Astrocyte (in vitro differentiated cells and primary cell): ENCODE results near the gene CD99. TPM values are rescaled to one million over a fixed set of nuclear protein-coding genes. Genes with fewer than 3 reads are reported as not detected.

ENCODE experiments used
- DNase-seq: peaks from one replicate; pipeline ENCODE4 v3.0.0-alpha.2; 2010; ENCODE audit warnings: low read depth
- FAIRE-seq: peaks from 2 replicates; lab custom pipeline; 2011; peaks lifted over from hg19 to GRCh38; lab: Jason Lieb, UNC
- H2AFZ ChIP-seq: 2 replicates; pipeline ENCODE4 v1.6.0; 2012; ENCODE audit warnings: low read depth, low read length, inconsistent platforms
- H3K27ac ChIP-seq: 2 replicates; pipeline ENCODE4 v1.5.1; 2011; ENCODE audit warnings: low read depth, low read length, inconsistent platforms
- H3K27me3 ChIP-seq: 2 replicates; pipeline ENCODE4 v1.6.0; 2011; ENCODE audit warnings: low read length, inconsistent platforms; ENCODE audit not compliant: insufficient read depth
- H3K36me3 ChIP-seq: 2 replicates; pipeline ENCODE4 v1.5.1; 2011; ENCODE audit warnings: low read length, inconsistent platforms; ENCODE audit not compliant: insufficient read depth
- H3K4me1 ChIP-seq: 2 replicates; pipeline ENCODE4 v1.5.1; 2011; ENCODE audit warnings: low read length, inconsistent platforms; ENCODE audit not compliant: insufficient read depth
- H3K4me2 ChIP-seq: 2 replicates; pipeline ENCODE4 v1.6.0; 2012; ENCODE audit warnings: low read length, inconsistent platforms
- H3K4me3 ChIP-seq: 2 replicates; pipeline ENCODE4 v1.5.1; 2011; ENCODE audit warnings: low read depth, mild to moderate bottlenecking, low read length, inconsistent platforms; ENCODE audit not compliant: insufficient read depth
- H3K79me2 ChIP-seq: 2 replicates; pipeline ENCODE4 v1.6.0; 2012; ENCODE audit warnings: mild to moderate bottlenecking, low read length, inconsistent platforms; ENCODE audit not compliant: insufficient read depth
- H3K9ac ChIP-seq: 2 replicates; pipeline ENCODE4 v1.6.0; 2012; ENCODE audit warnings: mild to moderate bottlenecking, low read length, inconsistent platforms
- H3K9me3 ChIP-seq: 2 replicates; pipeline ENCODE4 v1.5.1; 2012; ENCODE audit warnings: low read depth, mild to moderate bottlenecking, low read length, inconsistent platforms; ENCODE audit not compliant: insufficient read depth
- H4K20me1 ChIP-seq: 2 replicates; pipeline ENCODE4 v1.6.0; 2012; ENCODE audit warnings: low read length, inconsistent platforms; ENCODE audit not compliant: insufficient read depth
- H3K27ac Mint-ChIP-seq: one replicate; pipeline ENCODE4 v1.8.0; 2021; ENCODE audit warnings: mild to moderate bottlenecking, mixed read lengths; ENCODE audit not compliant: unreplicated experiment
- H3K27me3 Mint-ChIP-seq: one replicate; pipeline ENCODE4 v1.8.0; 2021; ENCODE audit warnings: low read depth, mixed read lengths; ENCODE audit not compliant: unreplicated experiment
- H3K36me3 Mint-ChIP-seq: one replicate; pipeline ENCODE4 v1.8.0; 2021; ENCODE audit warnings: low read depth, mixed read lengths; ENCODE audit not compliant: unreplicated experiment
- H3K4me1 Mint-ChIP-seq: one replicate; pipeline ENCODE4 v1.8.0; 2021; ENCODE audit warnings: low read depth, mixed read lengths; ENCODE audit not compliant: unreplicated experiment
- H3K4me3 Mint-ChIP-seq: one replicate; pipeline ENCODE4 v1.8.0; 2021; ENCODE audit warnings: mild to moderate bottlenecking, moderate library complexity, mixed read lengths; ENCODE audit not compliant: unreplicated experiment
- H3K9me3 Mint-ChIP-seq: one replicate; pipeline ENCODE4 v1.8.0; 2021; ENCODE audit warnings: mild to moderate bottlenecking, mixed read lengths; ENCODE audit not compliant: unreplicated experiment
- EZH2 ChIP-seq: IDR thresholded peaks from 2 replicates; pipeline ENCODE4 v1.6.1; 2012; ENCODE audit warnings: mild to moderate bottlenecking, low read length, inconsistent platforms; ENCODE audit not compliant: insufficient read depth
- total RNA-seq: library from RNA; stranded (reverse); gene quantifications from 2 replicates; pipeline ENCODE4 v1.2.1, GENCODE V29; 2021
- TF ChIP-seq, protein P1 (sequence below): IDR thresholded peaks from 2 replicates; pipeline ENCODE4 v1.5.1; 2011; ENCODE audit warnings: low read depth, mild to moderate bottlenecking, inconsistent platforms, low read length, moderate library complexity; ENCODE audit not compliant: insufficient read depth

Gene CD99
- total RNA-seq, 1 donor from 2014 or later, result 448 TPM

- no peak for FAIRE-seq
- peaks cover 17% of the 10 kb centered on the region for H3K4me1 Mint-ChIP-seq
- H3K27me3 ChIP-seq, result no peaks in the 10 kb centered on the region
- no peak overlapping the region for H3K27ac ChIP-seq
- H3K4me1 ChIP-seq, result peaks cover 47% of the 10 kb centered on the region
- H4K20me1 ChIP-seq, result peaks cover 88% of the 10 kb centered on the region
- H3K4me2 ChIP-seq, result no peak overlapping the region
- H3K27me3 Mint-ChIP-seq, result no peaks in the 10 kb centered on the region
- H2AFZ ChIP-seq, result no peak overlapping the region
- no peak for DNase-seq
- peaks cover 95% of the 10 kb centered on the region for H3K79me2 ChIP-seq
- H3K36me3 ChIP-seq, result peaks cover under 1% of the 10 kb centered on the region
- no peak overlapping the region for H3K4me3 ChIP-seq
- H3K9ac ChIP-seq, result no peak overlapping the region
- no peak overlapping the region for H3K4me3 Mint-ChIP-seq
- no peaks in the 10 kb centered on the region for H3K9me3 ChIP-seq
- H3K27ac Mint-ChIP-seq, result no peak overlapping the region
- H3K9me3 Mint-ChIP-seq, result peaks cover 3% of the 10 kb centered on the region
- no peak for TF ChIP-seq EZH2
- TF ChIP-seq, protein P1, sequence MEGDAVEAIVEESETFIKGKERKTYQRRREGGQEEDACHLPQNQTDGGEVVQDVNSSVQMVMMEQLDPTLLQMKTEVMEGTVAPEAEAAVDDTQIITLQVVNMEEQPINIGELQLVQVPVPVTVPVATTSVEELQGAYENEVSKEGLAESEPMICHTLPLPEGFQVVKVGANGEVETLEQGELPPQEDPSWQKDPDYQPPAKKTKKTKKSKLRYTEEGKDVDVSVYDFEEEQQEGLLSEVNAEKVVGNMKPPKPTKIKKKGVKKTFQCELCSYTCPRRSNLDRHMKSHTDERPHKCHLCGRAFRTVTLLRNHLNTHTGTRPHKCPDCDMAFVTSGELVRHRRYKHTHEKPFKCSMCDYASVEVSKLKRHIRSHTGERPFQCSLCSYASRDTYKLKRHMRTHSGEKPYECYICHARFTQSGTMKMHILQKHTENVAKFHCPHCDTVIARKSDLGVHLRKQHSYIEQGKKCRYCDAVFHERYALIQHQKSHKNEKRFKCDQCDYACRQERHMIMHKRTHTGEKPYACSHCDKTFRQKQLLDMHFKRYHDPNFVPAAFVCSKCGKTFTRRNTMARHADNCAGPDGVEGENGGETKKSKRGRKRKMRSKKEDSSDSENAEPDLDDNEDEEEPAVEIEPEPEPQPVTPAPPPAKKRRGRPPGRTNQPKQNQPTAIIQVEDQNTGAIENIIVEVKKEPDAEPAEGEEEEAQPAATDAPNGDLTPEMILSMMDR, result no peak
- H3K36me3 Mint-ChIP-seq, result peaks cover 25% of the 10 kb centered on the region
Observed at GRCh38 chrX:2699959-2700358, 8.9 kb downstream of the CD99 start.

DNA sequence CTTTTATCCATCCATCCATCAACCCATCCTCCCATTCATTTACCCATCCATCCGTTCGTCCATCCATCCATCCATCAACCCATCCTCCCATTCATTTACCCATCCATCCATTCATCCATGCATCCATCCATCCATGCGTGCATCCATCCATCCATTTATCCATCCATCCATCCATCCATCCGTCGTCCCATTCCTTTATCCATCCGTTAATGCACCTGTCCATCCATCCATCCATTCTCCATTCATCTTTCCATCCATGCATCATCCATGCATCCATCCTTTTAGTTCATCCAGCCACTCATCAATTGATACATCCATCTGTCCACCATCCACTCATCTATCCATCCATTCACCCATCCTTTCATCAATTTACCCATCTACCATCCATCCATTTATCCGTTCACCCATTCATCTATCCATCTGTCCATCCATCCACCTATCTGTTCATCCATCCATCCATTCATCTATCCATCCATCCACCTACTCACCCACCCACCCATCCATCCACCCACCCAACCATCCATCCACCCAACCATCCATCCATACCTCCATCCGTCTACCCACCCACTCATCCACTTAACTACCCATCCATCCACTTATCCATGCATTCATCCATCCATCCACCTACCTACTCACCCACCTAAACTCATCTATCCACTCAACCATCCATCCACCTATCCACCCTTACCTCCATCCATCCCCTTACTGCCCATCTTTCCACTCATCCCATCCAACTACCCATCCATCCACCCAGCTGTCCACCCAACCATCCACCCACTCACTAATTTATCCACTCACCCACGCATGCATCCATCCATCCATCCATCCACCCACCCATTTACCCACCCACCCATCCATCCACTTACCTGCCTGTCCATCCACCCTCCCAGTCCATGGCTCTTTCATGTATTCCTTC is 9.6 kb downstream of the CD99 start:
- peaks cover 51% of the 10 kb centered on the region for H3K4me1 ChIP-seq
- no peaks in the 10 kb centered on the region for H3K9me3 ChIP-seq
- H4K20me1 ChIP-seq, result peaks cover 89% of the 10 kb centered on the region
- Mint-ChIP-seq H3K4me1 (peaks cover 21% of the 10 kb centered on the region), H3K27me3 (no peaks in the 10 kb centered on the region), H3K27ac (no peak overlapping the region), H3K36me3 (peaks cover 25% of the 10 kb centered on the region), H3K9me3 (peaks cover 3% of the 10 kb centered on the region), H3K4me3 (no peak overlapping the region)
- TF ChIP-seq, protein P1, result no peak
- no peak for TF ChIP-seq EZH2
- DNase-seq (no peak), FAIRE-seq (no peak)
- no peak overlapping the region for H3K27ac ChIP-seq
- H3K9ac ChIP-seq, result no peak overlapping the region
- H3K4me3 ChIP-seq, result no peak overlapping the region
- peaks cover 95% of the 10 kb centered on the region for H3K79me2 ChIP-seq
- no peaks in the 10 kb centered on the region for H3K27me3 ChIP-seq
- no peak overlapping the region for H2AFZ ChIP-seq
- H3K4me2 ChIP-seq, result no peak overlapping the region
- H3K36me3 ChIP-seq, result no peaks in the 10 kb centered on the region

GRCh38 chrX:2701600-2701999 is 10.5 kb downstream of the CD99 start:
- H2AFZ ChIP-seq, result no peak overlapping the region
- FAIRE-seq (no peak), DNase-seq (no peak)
- no peak overlapping the region for H3K9ac ChIP-seq
- H3K4me2 ChIP-seq, result no peak overlapping the region
- H4K20me1 ChIP-seq, result peaks cover 90% of the 10 kb centered on the region
- Mint-ChIP-seq H3K27ac (no peak overlapping the region), H3K36me3 (peaks cover 23% of the 10 kb centered on the region), H3K4me1 (peaks cover 22% of the 10 kb centered on the region), H3K9me3 (peaks cover 3% of the 10 kb centered on the region), H3K27me3 (no peaks in the 10 kb centered on the region), H3K4me3 (no peak overlapping the region)
- H3K9me3 ChIP-seq, result no peaks in the 10 kb centered on the region
- H3K27me3 ChIP-seq, result no peaks in the 10 kb centered on the region
- no peak overlapping the region for H3K27ac ChIP-seq
- no peaks in the 10 kb centered on the region for H3K36me3 ChIP-seq
- peaks cover 98% of the 10 kb centered on the region for H3K79me2 ChIP-seq
- peaks cover 46% of the 10 kb centered on the region for H3K4me1 ChIP-seq
- no peak overlapping the region for H3K4me3 ChIP-seq
- TF ChIP-seq, protein P1, result no peak
- TF ChIP-seq EZH2, result no peak
